Heart right ventricle (tissue), 16 donors: ENCODE data around the gene SPANXN3. TPM values are rescaled to one million over a fixed set of nuclear protein-coding genes. Genes with fewer than 3 reads are reported as not detected.
"Not testable (repeated sequence)": the region's sequence is repeated elsewhere in the genome, so short reads cannot be mapped to it uniquely, and the experiment has no call there.

Experiments
- ATAC-seq, 8 donors: fragments of 200-7000 bp; cut with Tn5 transposase; one replicate each; pipeline ENCODE4 v1.9.1; 2020; ENCODE audit warnings: mild to moderate bottlenecking in 8 of 8, moderate library complexity in 8 of 8, moderate number of reproducible peaks in 1 of 8
- DNase-seq, 2 donors: peaks; one replicate each; pipeline ENCODE4 v3.0.0-alpha.2; 2020
- H3K27ac ChIP-seq, 10 donors: fragments of 200-600 bp; sonication (generic) in 2 of 10; one replicate each; pipeline versions ENCODE4 v1.5.0 to v1.8.0; 2020 to 2022; ENCODE audit warnings: mild to moderate bottlenecking in 3 of 10
- H3K27me3 ChIP-seq, 7 donors: fragments of 200-600 bp; one replicate each; pipeline ENCODE4 v1.8.0; 2021 to 2022; ENCODE audit warnings: mild to moderate bottlenecking in 2 of 7
- H3K36me3 ChIP-seq, 9 donors: fragments of 200-600 bp; sonication (generic) in 1 of 9; one replicate each; pipeline versions ENCODE4 v1.5.0 to v1.8.0; 2020 to 2022; ENCODE audit warnings: mild to moderate bottlenecking in 2 of 9
- H3K4me1 ChIP-seq, 9 donors: fragments of 200-600 bp; sonication (generic) in 1 of 9; one replicate each; pipeline versions ENCODE4 v1.5.0 to v1.8.0; 2020 to 2022; ENCODE audit warnings: mild to moderate bottlenecking in 4 of 9
- H3K4me3 ChIP-seq, 10 donors: fragments of 200-600 bp; sonication (generic) in 2 of 10; one replicate each; pipeline versions ENCODE4 v1.5.0 to v1.8.0; 2020 to 2022; ENCODE audit warnings: mild to moderate bottlenecking in 7 of 10, moderate library complexity in 2 of 10
- H3K9me3 ChIP-seq, 11 donors: fragments of 200-600 bp in 10 of 11; sonication (generic) in 2 of 11; one replicate each; pipeline versions ENCODE4 v1.5.0 to v1.8.0; 2013 to 2022; ENCODE audit warnings: mild to moderate bottlenecking in 2 of 11, control low read depth in 1 of 11, moderate library complexity in 1 of 11
- WGBS, 2 donors: extraction: QIAGEN DNeasy Blood & Tissue Kit; methylation state at CpG; one replicate each; pipeline ENCODE4 v1.1.7; 2013; ENCODE audit warnings: inconsistent platforms in 1 of 2; 5-methylcytosine and 5-hydroxymethylcytosine counted together
- intact Hi-C, 10 donors: fragments of 100-400 bp; cut with DNase I; formaldehyde crosslinking; loops; one replicate each; pipeline versions ENCODE4 v1.11.1 to v1.14.2; 2022
- long read RNA-seq, 3 donors: library from polyadenylated mRNA; unstranded; transcript quantifications; one replicate each; pipeline ENCODE4 v2.0.0, GENCODE V29; 2020 to 2021
- polyA plus RNA-seq, 2 donors: library from polyadenylated mRNA; stranded (reverse); fragments of 200-250 nt; gene quantifications; one replicate each; pipeline ENCODE4 v1.2.3, GENCODE V29; 2013
- total RNA-seq, 10 donors: library from RNA; stranded (reverse); fragmentation: NEBNext Ultra II Directional in 3 of 10; extraction: Animal tissue kit (Norgen Biotek cat#: 25700) in 3 of 10; gene quantifications; one replicate each; pipeline versions ENCODE4 v1.2.1 to v1.2.4, GENCODE V29; 2021 to 2023
- TF ChIP-seq, protein P1 (sequence below), 9 donors: fragments of 200-600 bp; sonication (generic) in 2 of 9; IDR thresholded peaks; one replicate each; pipeline versions ENCODE4 v1.5.0 to v1.8.0; 2021 to 2022; ENCODE audit warnings: antibody characterized with exemption in 9 of 9, mild to moderate bottlenecking in 5 of 9, moderate library complexity in 1 of 9
- donor health status: Arrhythmogenic right ventricular cardiomyopathy.
- donor health status: ischemic (EF 13 %, LVEDD 7.1; RV severe dilation, severe dysfunction).
- donor health status: healthy with polysubstance abuse.
- donor health status: DM: no; HTN: yes; CAD: no.
- donor health status: DM: no; HTN: no; CAD: no.
- donor health status: ischemic (EF 25% LVEDD 6.9; RV normal size, moderate dysfunction).
- donor health status: ischemic (EF 25% LVEDD 5.7; RV mildly dilated, moderate dysfunction).
- donor health status: healthy.
- donor health status: DM: yes; HTN: yes; CAD: no.
- donor health status: Ischemic cardiomyopathy.
- donor health status: ischemic (EF 35%, LVEDD 5.7; RV mildly dilated, moderate dysfunction).
- donor health status: nonischemic (EF 11% LVEDD 7.7; RV severe dilation, severe dysfunction).
- donor health status: DM: yes; HTN: yes; CAD: no.
- donor health status: PGD.
- donor health status: ischemic (EF 29% LVEDD 5.4; RV normal size, mild dysfunction).
- donor health status: nonischemic (EF 23%, LVEDD 6.1; RV moderate dilation, normal function).

Gene SPANXN3, protein sequence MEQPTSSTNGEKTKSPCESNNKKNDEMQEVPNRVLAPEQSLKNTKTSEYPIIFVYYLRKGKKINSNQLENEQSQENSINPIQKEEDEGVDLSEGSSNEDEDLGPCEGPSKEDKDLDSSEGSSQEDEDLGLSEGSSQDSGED
- total RNA-seq (not detected), polyA plus RNA-seq (not detected)
- long read RNA-seq, donor 1, result 0 reads
- long read RNA-seq, donor 2, result 0 reads
- long read RNA-seq, donor 3, result 0 reads

- intact Hi-C loops, H3K4me3 ChIP-seq, H3K4me1 ChIP-seq, H3K27me3 ChIP-seq, H3K27ac ChIP-seq, H3K9me3 ChIP-seq, DNase-seq, ATAC-seq, H3K36me3 ChIP-seq: not testable (repeated sequence)
- 55% methylated on average over 1 of the region's 5 CpGs; no CpG with 5 or more reads in 1 of the 2 donors for WGBS, 2 donors
These were observed at the start of gene SPANXN3 for GRCh38 chrX:143517375-143517774. SPANXN3 (minus strand) TSS chrX:143517475; CDS start chrX:143517391, 84 bp downstream.

- ATAC-seq (no peak), DNase-seq (no peak)
- no peak overlapping the region for H3K4me3 ChIP-seq
- TF ChIP-seq, protein P1, sequence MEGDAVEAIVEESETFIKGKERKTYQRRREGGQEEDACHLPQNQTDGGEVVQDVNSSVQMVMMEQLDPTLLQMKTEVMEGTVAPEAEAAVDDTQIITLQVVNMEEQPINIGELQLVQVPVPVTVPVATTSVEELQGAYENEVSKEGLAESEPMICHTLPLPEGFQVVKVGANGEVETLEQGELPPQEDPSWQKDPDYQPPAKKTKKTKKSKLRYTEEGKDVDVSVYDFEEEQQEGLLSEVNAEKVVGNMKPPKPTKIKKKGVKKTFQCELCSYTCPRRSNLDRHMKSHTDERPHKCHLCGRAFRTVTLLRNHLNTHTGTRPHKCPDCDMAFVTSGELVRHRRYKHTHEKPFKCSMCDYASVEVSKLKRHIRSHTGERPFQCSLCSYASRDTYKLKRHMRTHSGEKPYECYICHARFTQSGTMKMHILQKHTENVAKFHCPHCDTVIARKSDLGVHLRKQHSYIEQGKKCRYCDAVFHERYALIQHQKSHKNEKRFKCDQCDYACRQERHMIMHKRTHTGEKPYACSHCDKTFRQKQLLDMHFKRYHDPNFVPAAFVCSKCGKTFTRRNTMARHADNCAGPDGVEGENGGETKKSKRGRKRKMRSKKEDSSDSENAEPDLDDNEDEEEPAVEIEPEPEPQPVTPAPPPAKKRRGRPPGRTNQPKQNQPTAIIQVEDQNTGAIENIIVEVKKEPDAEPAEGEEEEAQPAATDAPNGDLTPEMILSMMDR (IDR thresholded peaks at IDR 0.05), result no peak
- no peaks in the 10 kb centered on the region for H3K36me3 ChIP-seq
- intact Hi-C loops, result no loop called here
- H3K4me1 ChIP-seq, result no peaks in the 10 kb centered on the region
- no peaks in the 10 kb centered on the region for H3K27me3 ChIP-seq
- H3K9me3 ChIP-seq, result no peaks in the 10 kb centered on the region
- WGBS, 2 donors, result 82 to 94% methylated on average over 3 of the region's 3 CpGs
- no peak overlapping the region for H3K27ac ChIP-seq
These were observed 18.9 kb upstream of the SPANXN3 start for GRCh38 chrX:143536176-143536575.

- H3K4me1 ChIP-seq, H3K9me3 ChIP-seq, DNase-seq, H3K27me3 ChIP-seq, intact Hi-C loops, H3K27ac ChIP-seq, H3K36me3 ChIP-seq, H3K4me3 ChIP-seq, ATAC-seq: not testable (repeated sequence)
- WGBS, 2 donors, result 61 to 71% methylated on average over 6 of the region's 6 CpGs
These were observed 15.1 kb downstream of the SPANXN3 start for GRCh38 chrX:143502196-143502595.

DNA sequence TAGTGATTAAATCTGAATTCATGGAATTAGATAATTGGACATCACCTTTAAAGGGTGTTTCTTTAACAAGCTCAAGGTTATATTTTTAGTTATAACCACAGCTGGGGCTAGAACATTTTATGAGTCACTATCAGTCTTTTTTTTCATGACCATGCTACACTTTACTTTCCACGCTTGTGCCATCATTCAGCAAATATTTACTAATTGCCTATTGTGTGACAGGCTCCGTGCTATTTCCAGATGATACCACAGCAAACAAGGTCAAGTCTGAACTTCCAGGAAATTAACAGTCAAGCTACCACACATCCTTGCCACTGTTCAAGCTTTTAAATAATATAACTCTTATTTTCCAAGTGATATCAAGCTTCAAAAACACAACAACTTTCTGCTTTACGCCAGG lies 16.5 kb downstream of the SPANXN3 start:
- 62% methylated on average over 3 of the region's 3 CpGs for WGBS, 2 donors
- intact Hi-C loops, result no loop called here
- DNase-seq (no peak), ATAC-seq (no peak)
- peaks cover 0 to 23% (median 0%) of the 10 kb centered on the region in 11 donors for H3K9me3 ChIP-seq
- no peaks in the 10 kb centered on the region for H3K4me1 ChIP-seq
- TF ChIP-seq, protein P1 (IDR thresholded peaks at IDR 0.05), result no peak
- H3K4me3 ChIP-seq, result no peak overlapping the region
- no peaks in the 10 kb centered on the region for H3K36me3 ChIP-seq
- H3K27ac ChIP-seq, result no peak overlapping the region
- no peaks in the 10 kb centered on the region for H3K27me3 ChIP-seq

- Histone ChIP-seq H3K9me3 (no peaks in the 10 kb centered on the region), H3K27me3 (no peaks in the 10 kb centered on the region)
These were observed 31.2 kb downstream of the SPANXN3 start for GRCh38 chrX:143486105-143486504.

More at GRCh38 chrX:143486105-143486504, 31.2 kb downstream of the SPANXN3 start:
- intact Hi-C loops, result no loop called here
- TF ChIP-seq, protein P1 (IDR thresholded peaks at IDR 0.05), result no peak
- no peaks in the 10 kb centered on the region for H3K4me1 ChIP-seq
- H3K4me3 ChIP-seq, result no peak overlapping the region
- H3K27ac ChIP-seq, result no peak overlapping the region
- no peaks in the 10 kb centered on the region for H3K36me3 ChIP-seq
- ATAC-seq (no peak), DNase-seq (no peak)
- 80% methylated on average over 8 of the region's 8 CpGs for whole genome bisulfite sequencing, 2 donors
